ENCODE data around the gene MCF2L.
A peak's percentile ranks its signal among the peaks of the same experiment; 100 is the strongest.
"Not testable (repeated sequence)": the region's sequence is repeated elsewhere in the genome, so short reads cannot be mapped to it uniquely, and the experiment has no call there.

The MCF2L gene, protein sequence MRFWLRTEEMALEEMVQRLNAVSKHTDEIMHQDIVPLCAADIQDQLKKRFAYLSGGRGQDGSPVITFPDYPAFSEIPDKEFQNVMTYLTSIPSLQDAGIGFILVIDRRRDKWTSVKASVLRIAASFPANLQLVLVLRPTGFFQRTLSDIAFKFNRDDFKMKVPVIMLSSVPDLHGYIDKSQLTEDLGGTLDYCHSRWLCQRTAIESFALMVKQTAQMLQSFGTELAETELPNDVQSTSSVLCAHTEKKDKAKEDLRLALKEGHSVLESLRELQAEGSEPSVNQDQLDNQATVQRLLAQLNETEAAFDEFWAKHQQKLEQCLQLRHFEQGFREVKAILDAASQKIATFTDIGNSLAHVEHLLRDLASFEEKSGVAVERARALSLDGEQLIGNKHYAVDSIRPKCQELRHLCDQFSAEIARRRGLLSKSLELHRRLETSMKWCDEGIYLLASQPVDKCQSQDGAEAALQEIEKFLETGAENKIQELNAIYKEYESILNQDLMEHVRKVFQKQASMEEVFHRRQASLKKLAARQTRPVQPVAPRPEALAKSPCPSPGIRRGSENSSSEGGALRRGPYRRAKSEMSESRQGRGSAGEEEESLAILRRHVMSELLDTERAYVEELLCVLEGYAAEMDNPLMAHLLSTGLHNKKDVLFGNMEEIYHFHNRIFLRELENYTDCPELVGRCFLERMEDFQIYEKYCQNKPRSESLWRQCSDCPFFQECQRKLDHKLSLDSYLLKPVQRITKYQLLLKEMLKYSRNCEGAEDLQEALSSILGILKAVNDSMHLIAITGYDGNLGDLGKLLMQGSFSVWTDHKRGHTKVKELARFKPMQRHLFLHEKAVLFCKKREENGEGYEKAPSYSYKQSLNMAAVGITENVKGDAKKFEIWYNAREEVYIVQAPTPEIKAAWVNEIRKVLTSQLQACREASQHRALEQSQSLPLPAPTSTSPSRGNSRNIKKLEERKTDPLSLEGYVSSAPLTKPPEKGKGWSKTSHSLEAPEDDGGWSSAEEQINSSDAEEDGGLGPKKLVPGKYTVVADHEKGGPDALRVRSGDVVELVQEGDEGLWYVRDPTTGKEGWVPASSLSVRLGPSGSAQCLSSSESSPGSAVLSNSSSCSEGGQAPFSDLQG

DNA sequence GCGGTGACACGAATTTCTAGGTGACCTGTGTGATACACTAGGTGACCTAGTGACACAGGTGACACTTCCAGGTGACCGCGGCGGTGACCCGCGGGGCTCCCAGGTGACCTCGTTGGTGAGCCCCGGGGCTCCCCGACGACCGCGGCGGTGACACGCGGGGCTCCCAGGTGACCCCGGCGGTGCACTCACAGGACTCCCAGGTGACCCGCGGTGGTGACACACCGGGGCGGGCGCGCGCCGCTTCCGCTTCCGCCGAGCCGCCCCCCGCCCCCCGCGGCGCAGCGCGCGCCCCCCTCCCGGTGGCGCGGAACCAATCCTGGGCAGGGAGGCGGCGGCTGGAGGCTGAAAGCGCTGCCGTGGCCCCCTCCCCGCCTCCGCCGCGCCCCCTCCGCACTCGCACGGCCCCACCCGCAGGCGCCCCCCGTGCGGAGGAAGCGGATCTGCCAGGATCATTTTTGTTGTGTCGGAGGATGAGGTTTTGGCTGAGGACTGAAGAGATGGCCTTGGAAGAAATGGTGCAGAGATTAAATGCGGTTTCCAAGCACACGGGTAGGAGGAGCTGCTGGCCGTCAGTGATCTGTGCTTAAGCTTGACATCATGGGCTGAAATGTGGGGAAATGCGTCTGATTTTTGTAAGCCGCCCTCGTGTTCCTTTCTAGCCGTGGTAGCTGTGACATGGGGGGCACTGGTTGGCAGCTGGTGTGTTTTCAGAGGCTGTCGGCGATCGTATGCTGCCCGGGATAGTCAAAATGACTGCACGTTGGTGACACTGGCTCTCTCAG lies at the start of gene MCF2L:
MCF2L (plus strand) TSS at position 305 of the 782 bp plus-strand sequence; CDS start at position 471, 166 bp downstream.
- peak; percentile 53 for DNase-seq

DNA sequence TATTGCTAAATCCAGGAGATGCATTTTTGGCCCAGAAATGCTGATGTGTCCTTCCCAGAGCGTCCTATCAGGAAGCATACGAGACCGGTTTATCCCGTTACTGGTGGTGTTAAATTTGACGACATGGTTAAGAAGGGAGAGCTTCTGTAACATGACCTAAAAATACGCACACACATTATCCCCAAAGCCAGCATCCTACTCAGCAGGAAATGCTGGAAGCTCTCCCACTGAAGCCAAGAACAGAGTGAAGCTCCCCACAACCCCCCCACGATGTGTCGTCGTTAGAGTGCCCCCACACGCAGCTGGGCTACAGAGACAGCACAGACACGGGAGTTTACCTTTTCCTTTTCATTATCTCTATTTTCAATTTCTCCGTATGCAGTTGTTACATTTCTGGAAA lies 45.1 kb upstream of the MCF2L start:
- no peak for DNase-seq

DNA sequence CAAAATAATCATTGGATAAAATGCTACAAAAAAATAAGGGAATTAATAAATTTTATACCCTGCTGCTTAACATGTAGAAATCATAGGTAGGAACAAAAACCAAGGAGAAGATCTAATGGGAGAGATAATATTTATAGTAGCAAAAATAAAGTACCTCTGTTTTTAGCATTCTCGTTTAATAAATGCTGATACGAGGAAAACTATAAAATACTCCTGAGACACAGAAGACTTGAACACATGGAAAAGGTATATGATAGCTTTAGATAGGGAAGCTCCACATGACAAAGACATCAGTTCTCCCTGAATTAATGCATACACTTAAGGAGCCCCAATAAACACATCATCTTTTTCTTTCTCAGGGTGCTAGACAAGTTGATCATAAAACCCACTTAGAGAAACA lies 44.6 kb upstream of the MCF2L start:
- no peak for DNase-seq

DNA sequence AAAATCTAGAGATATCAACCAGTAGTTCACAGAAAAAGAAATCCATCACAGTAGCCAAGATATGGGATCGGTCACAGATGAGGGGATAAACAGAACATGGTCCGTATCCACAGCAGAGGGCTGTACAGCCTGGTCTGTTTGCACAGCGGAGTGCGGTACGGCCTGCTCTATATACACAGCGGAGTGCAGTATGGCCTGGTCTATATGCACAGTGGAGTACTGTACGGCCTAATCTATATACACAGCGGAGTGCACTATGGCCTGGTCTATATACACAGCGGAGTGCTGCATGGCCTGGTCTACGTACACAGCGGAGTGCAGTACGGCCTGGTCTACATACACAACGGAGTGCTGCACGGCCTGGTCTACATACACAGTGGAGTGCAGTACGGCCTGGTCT lies 43.0 kb upstream of the MCF2L start:
- DNase-seq: no peak

DNA sequence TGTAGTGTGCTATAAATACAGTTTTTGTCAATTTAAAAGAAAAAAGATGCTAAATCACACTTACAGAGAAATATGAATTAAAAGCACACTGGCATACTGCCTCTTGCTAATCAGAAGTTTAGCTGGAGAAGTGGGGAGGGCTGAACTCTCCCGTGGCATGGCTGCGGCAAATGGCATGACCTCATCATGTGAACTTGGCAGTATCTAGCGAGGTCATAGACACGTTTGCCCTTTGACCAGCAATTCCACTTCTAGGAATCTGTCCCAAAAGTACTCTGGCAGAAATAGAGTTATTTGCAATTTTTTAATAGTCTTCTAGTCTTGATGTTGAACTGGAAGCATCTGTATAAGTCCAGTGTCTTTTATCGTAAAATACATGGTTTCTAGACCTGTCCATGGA lies 42.0 kb upstream of the MCF2L start:
- DNase-seq: no peak

DNA sequence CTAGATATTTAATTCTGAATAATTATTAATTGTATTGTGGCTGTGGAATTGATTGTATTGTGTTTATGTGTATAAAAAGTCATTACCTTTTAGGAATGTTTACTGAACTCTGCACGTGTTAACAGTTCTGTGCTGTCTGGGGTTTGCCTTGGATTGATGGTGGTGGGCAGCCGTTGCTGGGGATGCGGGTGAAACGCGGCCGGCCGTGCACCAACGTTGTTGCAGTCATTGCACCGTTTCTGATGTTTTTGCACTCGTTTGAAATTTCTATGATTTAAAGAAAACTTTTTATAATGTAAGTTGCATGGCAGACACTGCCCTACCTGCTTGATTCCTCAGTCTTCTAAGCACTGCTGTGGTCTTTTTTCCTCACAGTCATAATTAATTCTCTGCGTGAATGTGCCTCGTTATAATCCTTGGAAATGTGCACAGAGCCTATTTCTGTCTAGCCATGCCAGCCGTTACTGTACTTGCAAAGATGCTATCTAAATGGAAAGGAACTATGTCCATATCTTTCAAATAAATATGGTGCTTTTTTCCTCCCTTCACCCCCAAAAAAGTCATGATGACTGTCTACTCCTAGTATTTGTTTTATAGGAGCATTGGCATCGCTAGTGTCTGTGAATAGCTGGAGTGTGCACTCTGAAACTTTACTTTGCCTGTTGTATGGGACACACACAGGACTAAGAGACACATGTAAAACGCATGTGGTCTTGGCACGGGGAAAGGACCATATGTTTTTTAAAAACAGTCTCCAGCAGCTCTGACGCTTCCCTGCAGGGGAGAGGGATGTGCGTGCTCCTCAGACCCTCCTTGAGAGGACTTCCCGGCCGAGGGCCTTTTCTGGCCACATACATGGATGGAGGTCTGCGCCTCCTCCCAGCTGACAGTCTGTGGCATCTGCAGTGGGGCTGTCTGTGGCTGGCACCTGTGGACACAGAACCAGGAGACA lies 40.7 kb upstream of the MCF2L start:
- no peak for DNase-seq

DNA sequence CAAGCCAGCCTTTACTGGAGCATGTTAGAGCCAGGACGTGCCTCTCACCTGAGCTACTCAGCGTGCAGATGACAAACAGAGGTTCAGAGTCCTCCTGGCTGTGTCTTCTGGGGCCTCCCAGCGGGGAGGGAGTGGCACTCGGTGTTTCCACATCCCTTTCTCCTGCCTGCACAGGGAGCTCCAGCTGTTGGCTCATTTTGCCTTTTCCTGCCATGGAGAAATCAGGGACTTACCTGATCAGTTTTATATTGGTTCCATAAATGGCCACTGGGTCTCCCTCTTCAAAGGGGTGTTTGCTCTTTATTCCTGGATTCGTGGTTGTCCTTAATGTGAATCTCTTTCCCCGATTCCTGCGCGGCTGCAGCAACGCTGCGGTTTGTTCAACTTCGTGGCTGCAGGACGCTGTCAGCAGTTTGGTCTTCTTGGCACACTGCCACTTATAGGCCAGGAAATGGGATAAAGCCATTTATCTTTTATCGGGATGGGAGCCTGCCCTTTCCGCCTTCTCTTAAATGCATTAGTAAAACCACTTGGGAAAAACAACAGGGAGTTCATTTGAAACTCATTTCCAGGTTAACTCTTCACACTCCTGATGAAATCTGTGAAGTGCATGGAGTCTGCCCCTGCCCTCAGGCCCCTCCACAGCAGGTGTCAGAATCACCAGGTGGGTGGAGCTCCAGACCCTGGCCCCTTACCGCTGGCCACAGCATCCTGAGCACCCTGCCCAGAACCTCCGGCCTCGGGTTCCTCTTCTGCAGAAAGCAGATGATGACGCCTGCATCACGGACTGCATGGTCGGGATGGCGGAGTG lies 39.8 kb upstream of the MCF2L start:
- no peak for DNase-seq

DNA sequence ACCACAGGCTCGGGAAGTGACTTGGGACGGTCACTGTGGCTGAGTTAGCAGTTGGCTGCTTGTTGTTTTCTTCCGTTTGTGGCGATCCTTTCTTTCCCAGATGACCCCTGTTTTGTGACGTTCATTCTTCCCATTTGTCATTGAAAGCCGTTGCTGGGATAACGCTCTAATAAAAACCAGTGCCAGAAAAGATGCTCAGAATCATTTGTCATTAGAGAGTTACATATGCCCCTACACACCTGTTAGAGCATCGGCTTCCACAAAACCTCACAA lies 39.3 kb upstream of the MCF2L start:
- no peak for DNase-seq

DNA sequence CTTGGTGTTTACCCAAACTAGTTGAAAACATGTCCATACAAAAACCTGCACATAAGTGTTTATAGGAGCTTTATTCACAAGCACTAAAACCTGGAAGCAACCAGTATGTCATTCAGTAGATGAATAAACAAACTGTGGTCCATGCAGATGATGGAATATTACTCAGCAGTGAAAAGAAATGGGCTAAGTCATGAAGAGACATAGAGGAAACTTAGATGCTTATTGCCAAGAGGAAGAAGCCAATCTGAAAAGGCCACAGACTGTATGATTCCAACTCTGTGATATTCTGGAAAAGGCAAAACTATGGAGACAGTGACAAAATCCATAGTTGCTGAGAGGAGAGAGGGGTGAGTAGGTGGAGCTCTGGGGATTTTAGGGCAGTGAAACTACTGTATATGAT lies 38.8 kb upstream of the MCF2L start:
- no peak for DNase-seq

DNA sequence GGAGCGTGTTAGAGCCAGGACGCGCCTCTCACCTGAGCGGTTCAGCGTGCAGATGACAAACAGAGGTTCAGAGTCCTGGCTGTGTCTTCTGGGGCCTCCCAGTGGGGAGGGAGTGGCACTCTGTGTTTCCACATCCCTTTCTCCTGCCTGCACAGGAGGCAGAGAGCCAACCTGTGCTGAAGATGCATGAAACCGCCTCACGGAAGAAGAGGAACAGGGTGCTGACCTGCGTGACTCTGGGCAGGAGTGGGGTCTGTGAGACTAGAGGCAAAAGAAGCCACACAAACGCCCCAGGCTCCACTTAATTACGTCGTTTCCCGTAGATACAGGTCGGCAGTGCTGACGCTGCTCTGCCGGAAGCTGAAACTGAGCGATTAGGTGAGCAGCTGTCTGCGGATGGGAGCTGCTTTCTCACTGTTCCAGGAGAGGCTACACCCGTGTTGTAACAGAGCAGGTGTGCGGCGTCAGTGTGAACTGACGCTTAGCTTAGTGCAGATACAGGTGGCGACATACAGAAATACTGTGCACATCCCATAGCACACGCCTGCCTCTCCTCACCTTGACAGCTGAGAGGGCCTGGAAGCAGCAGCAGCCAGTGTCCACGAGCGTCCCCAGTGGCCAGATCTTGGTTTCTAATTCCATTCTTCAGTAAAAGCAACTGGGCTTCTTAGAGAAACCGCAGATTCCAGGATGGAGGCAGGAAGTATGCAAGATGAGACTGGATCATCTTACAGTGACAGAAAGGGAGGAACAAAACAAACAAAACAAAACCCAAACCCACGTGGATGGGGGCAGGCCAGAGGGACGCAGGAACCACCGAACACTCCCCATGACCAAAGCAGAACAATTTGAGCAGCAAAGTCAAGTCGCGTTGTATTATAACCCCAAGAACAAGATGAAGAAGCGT lies 37.7 kb upstream of the MCF2L start:
- no peak for DNase-seq

DNA sequence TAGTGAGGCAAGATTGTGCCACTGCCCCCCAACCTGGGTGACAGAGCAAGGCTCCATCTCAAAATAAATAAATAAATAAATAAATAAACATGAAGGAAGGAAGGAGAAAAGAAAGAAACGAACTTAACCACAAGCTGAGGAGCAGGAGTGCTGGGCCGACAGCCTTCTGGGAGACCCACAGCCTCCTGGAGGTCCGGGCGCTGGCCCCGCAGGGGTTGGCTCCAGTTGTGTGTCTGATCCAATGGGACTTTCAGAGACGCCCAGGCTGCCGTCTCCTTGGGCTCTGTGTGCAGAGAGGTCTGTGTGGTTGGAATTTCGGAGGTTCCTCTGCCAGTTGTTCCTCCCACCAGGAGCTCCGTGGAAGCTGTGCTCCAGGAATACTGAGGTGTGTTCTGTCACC lies 36.0 kb upstream of the MCF2L start:
- DNase-seq: no peak

DNA sequence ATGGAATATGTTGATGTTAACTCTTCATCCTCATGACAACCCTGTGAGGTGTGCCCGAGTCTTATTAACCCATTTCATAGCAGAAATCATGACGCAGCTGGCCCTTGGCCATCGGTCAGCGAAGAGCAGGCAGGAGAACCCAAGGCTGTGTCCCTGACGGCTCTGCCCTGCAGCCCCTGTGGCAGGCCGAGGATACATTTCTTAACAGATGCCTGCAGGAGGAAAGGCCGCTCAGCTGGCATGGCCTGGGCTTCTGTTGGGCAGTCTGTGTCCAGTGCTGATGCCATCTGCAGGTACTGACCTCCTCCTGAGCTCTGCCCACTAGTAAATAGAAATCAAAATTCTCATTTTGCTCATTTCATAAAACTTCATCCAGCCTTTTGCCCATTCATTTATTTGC lies 35.4 kb upstream of the MCF2L start:
- no peak for DNase-seq

DNA sequence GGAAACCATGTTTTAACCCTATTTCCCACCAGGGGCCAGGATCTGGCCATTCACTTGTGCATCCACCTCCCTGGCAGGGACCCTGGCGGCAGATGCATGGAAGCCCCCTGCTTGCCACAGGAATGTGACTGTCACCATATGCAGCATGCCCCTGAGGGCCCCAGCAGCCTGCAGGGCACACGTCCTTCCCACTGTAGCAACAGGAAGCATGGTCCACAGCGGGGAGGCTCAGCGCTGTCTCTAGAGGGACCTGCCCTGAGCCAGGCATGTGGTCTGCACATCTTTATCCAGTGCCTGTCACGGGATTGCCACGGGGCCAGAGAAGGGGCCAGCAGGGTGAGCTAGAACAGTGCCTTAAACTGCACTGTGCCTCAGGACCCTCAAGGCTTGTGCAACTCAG lies 34.9 kb upstream of the MCF2L start:
- no peak for DNase-seq

DNA sequence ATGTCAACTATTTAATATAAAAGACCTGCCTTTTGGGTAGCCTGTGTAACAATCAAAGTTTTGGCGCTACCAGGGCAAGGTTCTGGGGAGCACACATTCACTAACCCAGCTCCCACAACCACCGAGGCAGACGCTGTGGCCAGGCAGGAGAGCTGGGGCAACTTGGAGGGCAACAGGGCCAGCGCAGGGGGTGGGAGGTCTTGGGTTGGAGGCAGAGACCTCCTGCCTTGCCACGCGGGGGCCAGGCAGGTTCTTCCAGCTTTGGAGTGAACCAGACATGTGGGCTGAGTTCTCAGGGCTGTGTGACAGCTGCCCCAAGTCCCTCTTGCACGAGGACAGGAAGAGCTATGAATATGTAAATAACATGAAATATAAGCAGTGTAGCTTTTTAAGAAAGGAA lies 30.3 kb upstream of the MCF2L start:
- no peak for DNase-seq

DNA sequence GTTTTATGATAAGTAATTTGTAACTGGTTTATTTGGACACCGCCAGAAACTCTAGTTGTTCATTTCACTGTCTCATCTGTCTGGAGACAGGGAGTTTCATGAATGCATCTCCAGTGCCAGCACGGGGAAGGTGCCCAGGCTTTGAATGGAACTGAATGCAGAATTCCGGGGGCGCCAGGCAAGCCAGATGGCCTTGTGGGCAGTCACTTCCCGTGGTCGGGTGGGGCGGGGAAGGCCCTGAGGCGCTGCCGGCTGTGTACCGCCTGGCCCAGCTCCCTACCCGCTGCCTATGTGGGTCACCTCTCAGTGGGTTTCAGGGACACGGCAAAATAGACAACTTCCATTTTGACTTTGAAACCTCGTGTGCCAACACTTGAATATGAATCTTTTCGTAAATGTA lies 28.8 kb upstream of the MCF2L start:
- DNase-seq: no peak

DNA sequence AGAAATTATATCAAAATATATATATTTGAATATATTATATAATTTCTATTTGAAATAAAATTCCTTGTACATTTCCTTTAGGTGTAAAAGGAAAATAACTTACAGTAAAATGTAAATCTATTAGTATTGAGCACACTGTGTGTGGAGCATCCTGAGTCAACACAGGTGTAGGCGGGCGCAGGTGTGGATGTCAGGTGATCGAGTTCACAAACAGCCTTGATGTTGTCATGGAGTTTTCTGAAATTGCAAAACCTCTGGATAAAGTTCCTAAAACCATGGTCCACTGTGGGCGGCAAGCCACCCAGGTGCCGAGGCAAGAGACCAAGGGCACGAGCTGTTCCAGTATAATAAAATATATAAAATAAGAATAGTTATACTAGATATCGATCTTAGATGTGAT lies 27.7 kb upstream of the MCF2L start:
- no peak for DNase-seq

DNA sequence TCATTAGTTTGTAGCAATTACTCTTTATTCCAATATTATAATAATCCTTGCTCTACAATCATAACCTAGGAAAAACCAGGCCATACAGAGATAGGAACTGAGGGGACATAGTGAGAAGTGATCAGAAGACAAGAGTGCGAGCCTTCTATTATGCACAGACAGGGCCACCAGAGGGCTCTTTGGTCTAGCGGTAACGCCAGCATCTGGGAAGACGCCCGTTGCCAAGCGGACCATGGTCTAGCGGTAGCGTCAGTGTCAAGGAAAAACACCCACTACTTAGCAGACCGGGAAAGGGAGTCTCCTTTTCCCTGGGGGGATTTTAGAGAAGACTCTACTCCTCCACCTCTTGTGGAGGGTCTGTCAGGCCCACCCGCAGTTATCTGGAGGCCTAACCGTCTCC lies 27.2 kb upstream of the MCF2L start:
- not testable (repeated sequence) for DNase-seq

DNA sequence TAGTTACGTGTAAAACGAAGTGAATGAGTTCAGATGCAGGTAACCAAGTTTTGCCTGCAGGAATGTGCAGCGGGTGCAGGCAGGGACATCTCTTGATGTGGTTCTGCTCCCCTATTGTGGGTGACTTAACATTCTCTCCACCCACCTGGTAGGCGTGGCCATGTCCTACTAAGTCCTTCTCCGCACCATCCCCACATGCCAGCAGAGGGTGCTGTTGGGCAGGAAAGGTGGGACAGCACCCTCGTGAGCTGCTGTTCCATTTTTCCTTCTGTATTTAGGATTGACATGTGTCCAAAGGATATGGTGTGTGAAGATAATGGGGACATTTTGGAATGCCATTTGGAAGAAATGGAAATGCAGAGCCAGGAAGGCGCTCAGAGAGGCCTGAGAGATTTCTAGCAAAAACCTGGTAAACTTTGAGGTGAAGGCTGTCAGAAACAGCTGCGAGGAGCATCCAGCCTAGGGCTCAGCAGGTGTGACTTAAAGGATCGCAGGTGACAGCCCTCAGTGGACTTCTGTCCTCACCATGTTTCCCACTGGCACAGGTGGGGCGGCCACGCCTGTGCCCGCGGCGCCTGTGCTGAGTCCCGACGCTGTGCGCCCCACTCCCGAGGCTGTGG lies 26.2 kb upstream of the MCF2L start:
- DNase-seq: peak; percentile 90

All from CD4-positive, alpha-beta T cell treated with Interferon gamma for 1 hour (primary cell).